GM21737 (cell line): ENCODE results near the gene BRIP1.
"Not testable (repeated sequence)": the region's sequence is repeated elsewhere in the genome, so short reads cannot be mapped to it uniquely, and the experiment has no call there.

Experiments
- ATAC-seq: cut with Tn5 transposase; IDR thresholded peaks from one replicate; pipeline ENCODE4 v1.9.1; 2021; ENCODE audit warnings: mild to moderate bottlenecking, moderate library complexity; ENCODE audit not compliant: unreplicated experiment

BRIP1 gene

GRCh38 chr17:61805399-61805798 is 57.9 kb downstream of the BRIP1 start:
- ATAC-seq, result no peak

GRCh38 chr17:61803796-61804195 is 59.5 kb downstream of the BRIP1 start:
- no peak for ATAC-seq

- ATAC-seq, result no peak
These were observed 60.1 kb downstream of the BRIP1 start for GRCh38 chr17:61803216-61803615.

- ATAC-seq, result no peak
These were observed 63.4 kb downstream of the BRIP1 start for GRCh38 chr17:61799812-61800484.

GRCh38 chr17:61797283-61797682 is 66.0 kb downstream of the BRIP1 start:
- ATAC-seq, result no peak

- no peak for ATAC-seq
These were observed 67.8 kb downstream of the BRIP1 start for GRCh38 chr17:61795546-61795945.

- no peak for ATAC-seq
These were observed 68.5 kb downstream of the BRIP1 start for GRCh38 chr17:61794792-61795191.

- no peak for ATAC-seq
These were observed 69.1 kb downstream of the BRIP1 start for GRCh38 chr17:61794242-61794641.

- no peak for ATAC-seq
These were observed 69.8 kb downstream of the BRIP1 start for GRCh38 chr17:61793565-61793964.

GRCh38 chr17:61789872-61790271 is 73.5 kb downstream of the BRIP1 start:
- no peak for ATAC-seq

GRCh38 chr17:61786088-61786487 is 77.2 kb downstream of the BRIP1 start:
- no peak for ATAC-seq

GRCh38 chr17:61784510-61784909 is 78.8 kb downstream of the BRIP1 start:
- no peak for ATAC-seq

- no peak for ATAC-seq
These were observed 79.6 kb downstream of the BRIP1 start for GRCh38 chr17:61783556-61784304.

- ATAC-seq, result no peak
These were observed 80.2 kb downstream of the BRIP1 start for GRCh38 chr17:61783120-61783519.

GRCh38 chr17:61782683-61783082 is 80.6 kb downstream of the BRIP1 start:
- no peak for ATAC-seq

GRCh38 chr17:61775364-61775763 is 88.0 kb downstream of the BRIP1 start:
- no peak for ATAC-seq

- ATAC-seq, result no peak
These were observed 88.6 kb downstream of the BRIP1 start for GRCh38 chr17:61774724-61775123.

- ATAC-seq, result not testable (repeated sequence)
These were observed 89.2 kb downstream of the BRIP1 start for GRCh38 chr17:61774087-61774486.

- no peak for ATAC-seq
These were observed 92.4 kb downstream of the BRIP1 start for GRCh38 chr17:61770752-61771533.

- no peak for ATAC-seq
These were observed 93.3 kb downstream of the BRIP1 start for GRCh38 chr17:61770043-61770442.

GRCh38 chr17:61768405-61768804 is 94.9 kb downstream of the BRIP1 start:
- no peak for ATAC-seq

GRCh38 chr17:61766520-61766919 is 96.8 kb downstream of the BRIP1 start:
- ATAC-seq, result no peak
